Measurements from ENCODE around the gene ENDOV.

Gene ENDOV

DNA sequence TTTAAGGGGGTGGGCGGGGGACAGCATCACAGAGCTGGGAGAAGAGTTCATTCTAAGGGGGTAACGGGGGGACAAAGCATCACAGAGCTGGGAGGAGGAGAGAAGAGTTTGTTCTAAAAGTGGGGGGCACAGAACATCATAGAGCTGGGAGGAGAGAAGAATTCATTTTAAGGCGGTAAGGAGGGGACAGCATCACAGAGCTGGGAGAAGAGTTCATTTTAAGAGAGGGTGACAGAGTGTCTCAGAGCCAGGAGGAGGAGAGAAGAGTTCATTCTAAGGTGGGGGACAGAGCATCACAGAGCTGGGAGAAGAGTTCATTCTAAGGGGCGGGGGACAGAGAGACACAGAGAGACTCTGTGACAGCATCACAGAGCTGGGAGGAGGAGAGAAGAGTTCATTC lies 27.8 kb downstream of the ENDOV start:
- no peak overlapping the region for H3K4me3 ChIP-seq (ENCODE audit: low read depth, low read length)
- TF ChIP-seq, protein P1, sequence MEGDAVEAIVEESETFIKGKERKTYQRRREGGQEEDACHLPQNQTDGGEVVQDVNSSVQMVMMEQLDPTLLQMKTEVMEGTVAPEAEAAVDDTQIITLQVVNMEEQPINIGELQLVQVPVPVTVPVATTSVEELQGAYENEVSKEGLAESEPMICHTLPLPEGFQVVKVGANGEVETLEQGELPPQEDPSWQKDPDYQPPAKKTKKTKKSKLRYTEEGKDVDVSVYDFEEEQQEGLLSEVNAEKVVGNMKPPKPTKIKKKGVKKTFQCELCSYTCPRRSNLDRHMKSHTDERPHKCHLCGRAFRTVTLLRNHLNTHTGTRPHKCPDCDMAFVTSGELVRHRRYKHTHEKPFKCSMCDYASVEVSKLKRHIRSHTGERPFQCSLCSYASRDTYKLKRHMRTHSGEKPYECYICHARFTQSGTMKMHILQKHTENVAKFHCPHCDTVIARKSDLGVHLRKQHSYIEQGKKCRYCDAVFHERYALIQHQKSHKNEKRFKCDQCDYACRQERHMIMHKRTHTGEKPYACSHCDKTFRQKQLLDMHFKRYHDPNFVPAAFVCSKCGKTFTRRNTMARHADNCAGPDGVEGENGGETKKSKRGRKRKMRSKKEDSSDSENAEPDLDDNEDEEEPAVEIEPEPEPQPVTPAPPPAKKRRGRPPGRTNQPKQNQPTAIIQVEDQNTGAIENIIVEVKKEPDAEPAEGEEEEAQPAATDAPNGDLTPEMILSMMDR (IDR thresholded peaks at IDR 0.05; ENCODE audit: low read depth, low read length): no peak

GRCh38 chr17:80443498-80443897 lies 28.5 kb downstream of the ENDOV start:
- TF ChIP-seq, protein P1 (IDR thresholded peaks at IDR 0.05; ENCODE audit: low read depth, low read length): no peak

DNA sequence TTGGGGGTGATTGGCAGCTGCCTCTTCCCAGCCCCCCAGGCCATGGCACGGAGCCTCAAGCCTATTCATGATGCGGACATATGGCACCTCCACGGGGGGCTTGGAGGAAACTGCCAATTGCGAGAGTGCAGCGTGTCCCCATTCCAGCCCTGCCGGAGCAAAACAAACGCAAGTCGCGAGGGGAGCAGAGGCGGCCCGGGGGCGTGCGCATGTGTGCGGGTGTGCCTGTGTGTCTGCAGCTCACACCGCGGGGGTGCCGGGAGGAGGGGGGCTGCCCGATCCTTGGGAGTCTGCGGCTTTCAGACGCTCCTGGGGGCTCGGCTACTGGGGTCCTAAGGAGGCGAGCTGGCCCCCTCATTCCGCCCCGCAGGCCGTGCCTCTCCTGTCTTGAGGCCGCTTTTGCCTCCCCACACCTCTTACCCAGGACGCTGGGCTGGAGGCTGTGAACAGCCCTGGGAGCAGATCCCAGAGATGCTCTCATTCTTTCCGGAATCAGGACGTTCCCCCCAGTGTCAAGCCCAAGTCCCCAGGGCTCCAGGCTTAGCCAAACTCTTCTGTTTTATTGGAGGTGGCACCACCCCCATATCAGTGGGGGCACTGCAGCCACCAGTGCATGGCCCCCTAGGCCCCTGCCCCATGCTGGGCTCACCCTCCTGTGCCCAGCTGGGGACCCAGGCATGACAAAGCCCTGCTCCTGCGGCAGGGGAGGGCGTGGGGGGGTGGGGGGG lies 29.1 kb downstream of the ENDOV start:
- no peak overlapping the region for H3K4me3 ChIP-seq (ENCODE audit: low read depth, low read length)
- TF ChIP-seq, protein P1 (IDR thresholded peaks at IDR 0.05; ENCODE audit: low read depth, low read length): no peak

More at GRCh38 chr17:80443498-80443897, 28.5 kb downstream of the ENDOV start:
- no peak overlapping the region for H3K4me3 ChIP-seq (ENCODE audit: low read depth, low read length)

DNA sequence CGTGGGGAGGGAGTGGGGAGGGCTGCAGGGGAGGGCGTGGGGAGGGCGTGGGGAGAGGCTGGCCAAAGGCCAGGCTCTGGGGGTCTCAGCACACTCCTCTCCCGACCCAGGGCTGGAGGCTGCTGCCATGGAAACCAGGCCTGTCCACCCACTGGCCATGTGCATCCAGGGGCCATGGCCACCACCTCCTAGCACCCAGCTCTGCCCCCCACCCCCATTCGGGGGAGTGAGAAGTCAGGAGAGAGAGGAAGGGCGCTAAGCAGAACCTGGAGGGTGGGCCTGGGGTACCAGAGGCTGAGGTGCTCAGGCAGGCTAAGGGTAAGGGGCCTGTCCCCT lies 29.6 kb downstream of the ENDOV start:
- TF ChIP-seq, protein P1 (IDR thresholded peaks at IDR 0.05; ENCODE audit: low read depth, low read length): no peak
- H3K4me3 ChIP-seq (ENCODE audit: low read depth, low read length): no peak overlapping the region

- H3K4me3 ChIP-seq (ENCODE audit: low read depth, low read length): no peak overlapping the region
- TF ChIP-seq, protein P1 (IDR thresholded peaks at IDR 0.05; ENCODE audit: low read depth, low read length): no peak
Observed at GRCh38 chr17:80445007-80445725, 30.2 kb downstream of the ENDOV start.

GRCh38 chr17:80445726-80446110 lies 30.8 kb downstream of the ENDOV start:
- TF ChIP-seq, protein P1 (IDR thresholded peaks at IDR 0.05; ENCODE audit: low read depth, low read length): no peak
- H3K4me3 ChIP-seq (ENCODE audit: low read depth, low read length): no peak overlapping the region

All from WI38 (cell line).